NCI-H1105 (cell line): Measurements from ENCODE around the gene PACSIN2.
"Not testable (repeated sequence)": the region's sequence is repeated elsewhere in the genome, so short reads cannot be mapped to it uniquely, and the experiment has no call there.

ENCODE experiments used
- DNase-seq: peaks from one replicate; lab custom pipeline; 2025; lab: John Stamatoyannopoulos, UW

The PACSIN2 gene, protein sequence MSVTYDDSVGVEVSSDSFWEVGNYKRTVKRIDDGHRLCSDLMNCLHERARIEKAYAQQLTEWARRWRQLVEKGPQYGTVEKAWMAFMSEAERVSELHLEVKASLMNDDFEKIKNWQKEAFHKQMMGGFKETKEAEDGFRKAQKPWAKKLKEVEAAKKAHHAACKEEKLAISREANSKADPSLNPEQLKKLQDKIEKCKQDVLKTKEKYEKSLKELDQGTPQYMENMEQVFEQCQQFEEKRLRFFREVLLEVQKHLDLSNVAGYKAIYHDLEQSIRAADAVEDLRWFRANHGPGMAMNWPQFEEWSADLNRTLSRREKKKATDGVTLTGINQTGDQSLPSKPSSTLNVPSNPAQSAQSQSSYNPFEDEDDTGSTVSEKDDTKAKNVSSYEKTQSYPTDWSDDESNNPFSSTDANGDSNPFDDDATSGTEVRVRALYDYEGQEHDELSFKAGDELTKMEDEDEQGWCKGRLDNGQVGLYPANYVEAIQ

GRCh38 chr22:43014869-43015676 is at the start of gene PACSIN2:
PACSIN2 (minus strand) TSS chr22:43015149; CDS start chr22:42912080, 103,069 bp downstream.
- DNase-seq, result peak; percentile 94

- DNase-seq, result peak; percentile 18
These were observed 45.2 kb upstream of the PACSIN2 start for GRCh38 chr22:43060183-43060582.

- DNase-seq, result no peak
These were observed 42.7 kb upstream of the PACSIN2 start for GRCh38 chr22:43057641-43058040.

DNA sequence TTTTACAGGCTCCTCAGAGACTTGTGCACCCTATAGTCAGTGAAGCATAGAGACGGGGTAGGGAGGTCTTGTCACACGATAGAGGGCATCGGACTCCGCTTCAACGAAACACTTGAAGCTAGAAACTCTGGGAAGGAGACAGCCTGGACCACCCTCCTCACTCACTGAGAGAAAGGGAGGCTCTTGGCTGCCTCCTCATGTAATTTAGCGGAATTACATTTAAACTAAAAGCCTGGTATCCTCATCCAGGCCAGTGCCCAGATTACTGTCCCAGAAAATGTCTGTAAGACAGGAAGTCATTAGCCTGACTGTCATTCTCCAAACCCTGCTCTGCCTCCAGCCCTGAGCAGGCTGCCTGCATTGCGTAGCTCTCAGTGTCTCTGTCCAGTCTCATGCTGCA is 38.2 kb upstream of the PACSIN2 start:
- DNase-seq, result no peak

DNA sequence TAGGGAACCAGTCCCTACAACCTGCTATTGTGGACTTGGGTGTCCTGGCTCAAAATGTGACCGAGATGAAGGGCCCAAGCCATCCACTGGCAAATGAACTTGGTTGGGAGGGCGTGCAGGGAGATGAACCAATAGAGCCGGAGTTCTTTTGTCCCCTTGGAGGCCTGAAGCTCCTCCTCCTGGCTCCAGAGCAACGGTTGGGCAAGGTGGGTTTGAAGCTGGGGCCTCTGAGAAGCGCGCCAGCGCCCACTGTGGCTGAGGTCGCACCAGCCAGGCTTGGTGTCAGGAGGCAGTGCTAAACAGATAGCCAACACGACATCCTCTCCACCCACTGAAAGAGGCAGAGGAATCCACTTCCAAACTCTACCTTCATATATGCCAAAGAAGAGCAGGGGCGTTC is 36.0 kb upstream of the PACSIN2 start:
- DNase-seq, result no peak

GRCh38 chr22:43047605-43048004 is 32.7 kb upstream of the PACSIN2 start:
- no peak for DNase-seq

DNA sequence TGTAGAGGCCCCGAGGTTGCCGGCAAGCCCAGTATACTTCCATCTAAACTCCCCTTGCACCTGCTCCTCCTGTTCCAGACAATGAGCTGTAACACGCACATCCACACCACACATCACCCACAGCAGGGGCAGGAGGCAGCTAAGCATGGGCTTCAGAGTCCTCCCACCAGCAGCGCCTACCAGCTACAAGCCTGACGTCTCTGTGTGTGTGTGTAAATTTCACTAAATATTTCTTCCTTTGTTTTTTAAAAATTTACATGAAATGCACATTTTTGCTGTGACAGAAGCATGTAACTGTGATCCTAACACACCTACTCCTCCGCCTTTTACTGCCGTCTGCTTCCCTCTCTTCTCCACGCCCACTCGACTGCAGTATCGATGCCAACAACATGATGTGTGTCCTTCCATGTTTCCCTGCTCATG is 29.4 kb upstream of the PACSIN2 start:
- DNase-seq, result no peak

GRCh38 chr22:43042101-43042780 is 27.3 kb upstream of the PACSIN2 start:
- no peak for DNase-seq

DNA sequence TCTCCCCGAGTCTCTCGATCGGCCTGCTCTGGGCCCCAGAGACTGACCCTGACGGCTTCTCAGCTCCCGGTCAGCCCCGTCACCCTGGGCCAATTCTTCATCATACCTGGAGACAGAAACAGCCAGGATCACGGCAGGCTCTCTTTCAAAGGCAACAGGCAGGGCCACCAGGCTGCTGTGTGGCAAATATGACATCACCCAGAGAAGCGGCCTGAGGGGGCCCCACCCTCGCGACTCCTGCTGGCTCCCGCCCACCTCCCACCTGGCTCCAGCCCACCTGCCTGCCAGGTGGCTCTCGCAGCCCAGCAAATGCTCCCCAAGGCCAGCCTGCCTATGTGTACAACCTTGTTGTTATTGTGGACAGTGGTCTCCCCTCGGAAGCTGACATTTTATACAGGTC is 24.9 kb upstream of the PACSIN2 start:
- peak; percentile 38 for DNase-seq

DNA sequence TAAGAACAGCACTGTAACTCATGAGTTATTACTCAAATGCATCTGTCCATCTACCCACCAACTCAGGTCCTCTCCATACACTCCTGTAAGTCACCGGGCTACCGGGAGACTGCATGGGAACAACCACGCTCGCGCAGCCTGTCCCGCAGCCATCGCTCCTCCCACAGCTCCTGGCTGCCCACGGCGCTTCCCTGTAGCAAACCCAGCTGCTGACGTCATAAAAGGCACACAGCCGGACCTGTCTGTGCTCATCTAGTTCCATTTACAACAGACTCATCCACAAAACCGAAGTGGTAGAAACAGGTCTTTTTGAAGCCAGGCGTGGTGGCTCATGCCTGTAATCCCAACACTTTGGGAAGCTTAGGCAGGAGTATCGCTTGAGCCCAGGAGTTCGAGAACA is 23.4 kb upstream of the PACSIN2 start:
- no peak for DNase-seq

DNA sequence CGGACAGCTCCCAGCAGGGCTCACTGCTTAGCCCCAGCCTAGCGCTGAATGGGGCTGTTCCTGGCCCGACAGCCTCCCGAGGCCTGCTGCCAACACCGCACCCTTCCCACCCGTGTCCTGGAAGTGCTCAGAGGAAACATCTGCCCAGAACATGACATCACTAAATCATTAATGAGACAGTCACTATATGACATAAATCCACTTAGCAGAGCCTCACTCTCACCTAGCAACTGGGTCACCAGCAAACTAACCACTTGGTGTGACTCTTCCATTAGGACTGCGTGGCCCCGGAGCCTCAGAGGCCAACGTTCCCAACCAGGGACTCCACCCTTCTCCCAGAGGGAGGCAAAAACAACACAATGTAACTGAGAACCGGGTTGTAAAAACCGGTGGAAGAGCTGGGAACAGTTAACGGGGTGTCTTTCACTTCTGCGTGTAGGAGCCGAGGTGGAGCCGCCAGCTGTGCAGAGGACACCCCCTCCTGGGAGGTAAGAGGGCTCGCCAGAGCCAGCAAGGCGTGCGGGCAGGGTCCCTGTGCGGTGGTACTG is 21.4 kb upstream of the PACSIN2 start:
- no peak for DNase-seq

- DNase-seq, result no peak
These were observed 20.3 kb upstream of the PACSIN2 start for GRCh38 chr22:43035250-43035649.

DNA sequence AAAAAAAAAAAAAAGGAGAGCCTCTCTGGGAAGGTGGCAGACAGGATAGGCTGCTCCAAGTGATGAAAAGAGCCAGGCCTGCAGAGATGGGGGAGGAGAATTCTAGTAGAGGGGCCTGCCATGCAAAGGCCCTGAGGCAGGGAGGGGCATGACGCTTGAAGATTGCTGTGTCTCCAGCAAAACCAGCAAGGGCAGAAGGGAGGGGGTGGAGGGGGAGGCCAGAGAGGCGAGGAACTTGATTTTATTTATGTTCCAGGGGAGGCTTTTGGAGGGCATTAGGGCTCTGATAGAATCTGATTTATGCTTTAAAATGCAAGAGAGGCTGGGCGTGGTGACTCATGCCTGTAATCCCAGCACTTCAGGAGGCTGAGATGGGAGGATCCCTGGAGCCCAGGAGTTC is 16.7 kb upstream of the PACSIN2 start:
- no peak for DNase-seq

DNA sequence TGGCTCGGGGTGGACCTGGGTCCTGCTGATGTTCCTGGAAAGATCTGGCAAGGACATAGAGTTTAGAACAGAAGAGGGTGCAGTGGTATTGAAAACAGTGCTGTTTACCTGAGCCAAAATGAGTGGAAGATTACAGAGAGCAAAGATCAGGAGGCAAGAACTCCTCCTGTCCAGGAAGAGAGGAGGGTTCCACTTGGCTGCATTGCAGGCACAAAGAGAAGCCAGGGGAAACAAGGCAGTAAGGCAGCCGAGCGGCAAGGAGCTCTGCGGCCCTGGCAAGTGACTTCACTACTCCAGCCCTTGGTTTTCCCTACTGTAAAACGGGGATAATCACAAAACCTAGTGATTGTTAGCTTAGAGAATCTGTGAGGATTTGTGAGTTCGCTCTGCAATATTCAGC is 3.7 kb upstream of the PACSIN2 start:
- no peak for DNase-seq

DNA sequence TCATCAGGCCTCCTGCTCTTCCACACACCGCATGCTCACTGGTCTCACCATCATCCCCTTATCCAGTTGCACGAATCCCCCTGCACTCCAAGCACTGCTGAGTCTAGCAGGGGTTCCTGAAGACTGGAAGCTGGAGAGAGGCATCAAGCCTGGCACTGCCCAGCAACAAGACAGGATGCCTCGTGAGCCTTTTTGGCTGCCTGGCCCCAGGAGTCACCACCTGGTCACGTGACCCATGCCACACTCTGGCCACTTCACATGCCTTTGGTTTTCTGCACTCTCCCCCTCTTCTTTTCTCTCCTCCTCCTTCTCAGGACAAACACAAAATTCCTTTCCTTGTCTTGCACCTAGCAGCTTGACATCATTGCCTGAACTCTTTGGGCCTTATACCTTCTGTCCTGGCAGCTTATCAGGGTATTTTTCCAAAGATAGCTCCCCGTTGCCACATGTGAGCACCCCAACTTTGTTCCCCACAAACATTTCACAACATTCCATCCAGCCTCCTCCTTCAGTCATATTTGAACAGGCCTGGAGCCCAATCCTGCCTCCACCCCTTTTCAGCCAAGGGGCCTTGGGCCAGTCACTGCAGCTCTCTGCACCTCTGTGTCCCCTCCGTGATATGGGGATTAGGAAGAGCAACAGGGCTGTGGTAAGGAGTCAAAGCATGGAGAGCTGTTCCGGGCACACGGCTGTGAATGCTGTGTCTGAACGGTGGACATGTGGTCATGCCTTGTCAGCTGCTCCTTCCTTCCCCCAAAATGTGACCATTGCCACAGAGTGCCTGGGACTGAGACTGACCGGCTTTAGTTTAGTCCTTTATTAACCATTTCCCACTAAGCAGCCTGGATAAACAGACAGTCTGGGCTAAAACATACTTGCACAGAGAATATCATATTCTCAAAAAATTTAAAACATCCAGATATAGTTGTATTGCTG is 2.8 kb upstream of the PACSIN2 start:
- DNase-seq, result no peak

DNA sequence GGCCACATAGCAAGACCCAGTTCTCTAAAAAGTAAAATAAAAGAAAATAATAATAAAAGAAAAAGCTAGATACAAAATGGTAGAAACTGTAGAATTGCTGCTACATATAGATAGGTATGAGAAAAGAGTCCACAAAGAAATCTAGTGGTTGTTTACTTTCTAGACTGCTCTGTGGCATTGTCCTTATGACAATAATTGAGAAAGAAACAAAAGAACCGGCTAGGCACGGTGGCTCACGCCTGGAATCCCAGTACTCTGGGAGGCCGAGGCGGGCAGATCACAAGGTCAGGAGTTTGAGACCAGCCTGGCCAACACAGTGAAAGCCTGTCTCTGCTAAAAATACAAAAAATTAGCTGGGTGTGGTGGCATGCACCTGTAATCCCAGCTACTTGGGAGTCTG is 1.2 kb upstream of the PACSIN2 start:
- not testable (repeated sequence) for DNase-seq

DNA sequence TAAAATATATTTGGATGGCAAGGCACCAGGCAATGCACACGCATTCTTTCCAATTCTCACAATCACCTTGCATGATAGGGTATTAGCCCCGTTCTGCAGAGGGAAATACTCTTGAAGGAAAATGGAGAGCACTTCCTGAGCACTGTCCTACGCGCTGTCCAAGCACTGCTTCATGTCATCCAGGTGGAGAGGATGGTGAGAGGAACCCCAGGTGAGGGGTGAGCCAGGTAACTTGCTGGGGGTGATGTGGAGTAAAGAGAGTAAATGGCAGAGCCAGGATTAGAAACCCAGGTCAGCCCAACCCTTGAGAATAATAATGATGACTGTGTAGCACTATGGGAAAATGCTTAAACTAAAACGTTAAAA is 711 bp upstream of the PACSIN2 start:
- no peak for DNase-seq

DNA sequence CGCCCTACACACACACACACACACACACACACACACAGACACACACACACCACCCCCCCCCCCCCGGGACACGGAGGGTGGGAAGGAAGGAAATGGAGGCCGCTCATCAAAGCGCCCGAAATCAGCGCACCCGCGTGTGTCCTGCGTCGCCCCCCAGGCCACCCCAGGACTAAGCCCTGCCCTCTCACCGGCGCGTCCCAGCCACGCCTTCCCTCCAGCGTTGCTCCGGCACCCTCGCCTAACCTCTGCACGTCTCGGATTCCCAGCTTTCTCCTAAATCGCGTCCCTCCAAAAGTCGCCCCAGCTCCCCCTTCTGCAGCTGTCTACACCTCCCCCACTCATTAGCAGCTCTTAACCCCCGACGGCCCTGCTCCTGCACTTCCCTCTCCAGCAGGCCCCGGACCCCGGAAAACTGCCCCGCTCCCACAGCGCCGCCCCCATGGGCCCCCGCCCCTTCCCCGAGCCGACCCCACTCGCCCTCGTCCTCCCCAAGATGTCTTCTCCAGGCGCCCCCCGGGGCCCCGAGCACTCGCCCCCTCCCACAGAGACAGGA is 557 bp downstream of the PACSIN2 start:
- DNase-seq, result peak; percentile 11

DNA sequence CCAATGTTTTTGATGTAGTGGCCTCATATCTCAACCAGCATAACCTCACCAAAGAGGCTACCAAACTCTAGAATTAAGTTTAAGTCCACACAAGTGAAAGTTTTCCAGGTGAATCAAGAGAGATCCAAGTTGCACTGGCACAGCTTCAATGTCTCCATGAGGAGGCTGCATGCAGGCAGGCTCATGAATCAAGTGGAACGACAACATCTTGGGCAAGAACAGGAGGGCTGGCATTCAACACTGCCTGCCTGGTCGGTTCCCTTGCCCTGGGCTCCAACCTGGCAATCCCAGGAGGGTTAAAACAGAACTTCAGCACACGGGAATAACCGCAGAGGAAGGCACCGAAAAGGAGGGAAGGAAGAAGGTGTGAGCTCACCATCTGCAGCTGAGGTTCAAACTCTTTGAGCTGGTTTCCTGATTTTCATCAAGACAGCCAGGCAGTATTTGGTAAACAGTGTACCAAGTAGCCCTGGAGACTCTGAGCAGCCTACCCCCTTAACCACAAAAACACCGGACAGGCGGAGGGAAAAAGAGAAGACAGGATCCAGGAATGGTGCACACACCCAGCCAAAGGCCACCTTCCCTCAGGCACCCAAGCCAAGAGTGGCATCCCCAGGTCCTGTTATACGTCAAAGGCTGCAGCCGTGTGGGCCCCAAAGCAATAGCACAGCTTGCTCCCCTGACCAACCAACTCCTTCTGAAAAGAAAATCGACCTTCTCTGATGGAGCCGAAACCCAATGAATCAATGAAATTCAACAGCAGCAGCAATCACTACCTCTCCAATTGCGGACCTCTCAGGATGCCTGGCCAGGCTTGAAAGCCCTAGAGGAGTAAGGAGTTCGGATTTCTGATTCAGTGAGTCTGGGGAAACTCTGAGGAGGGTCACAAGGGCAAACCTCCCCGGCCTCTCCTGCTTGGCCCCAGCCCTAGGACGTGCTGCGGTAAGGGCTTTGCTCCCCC is 1.3 kb downstream of the PACSIN2 start:
- no peak for DNase-seq

- no peak for DNase-seq
These were observed 2.6 kb downstream of the PACSIN2 start for GRCh38 chr22:43012390-43012789.
